ENCODE results near the gene CLDN10. TPM values are rescaled to one million over a fixed set of nuclear protein-coding genes. Genes with fewer than 3 reads are reported as not detected.

The CLDN10 gene
- total RNA-seq, result not detected

GRCh38 chr13:95552539-95553441 is at the start of gene CLDN10:
CLDN10 (plus strand) TSS chr13:95552720; CDS start chr13:95552754, 34 bp downstream.

Other genes starting within 250 kb of the CLDN10 start
- gene DZIP1, start 92.0 kb downstream of the CLDN10 start, total RNA-seq, result 10 to 100 TPM; 12.4 to 23.3 TPM
- 10 to 100 TPM; 41.0 to 48.0 TPM for gene DNAJC3, start 124.4 kb downstream of the CLDN10 start, total RNA-seq